Adipocyte (in vitro differentiated cells): ENCODE data around the gene IFT88.

ENCODE experiments used
- DNase-seq: peaks from one replicate; pipeline ENCODE4 v3.0.0-alpha.2; 2015; ENCODE audit warnings: low read depth
- H3K27me3 ChIP-seq: replicated peaks from 2 replicates; pipeline ENCODE4 v1.7.0; 2013; ENCODE audit warnings: mild to moderate bottlenecking, low read length, moderate library complexity; ENCODE audit not compliant: control insufficient read depth, insufficient read depth
- H3K36me3 ChIP-seq: 2 replicates; pipeline ENCODE4 v1.7.0; 2013; ENCODE audit warnings: low read length, mild to moderate bottlenecking, moderate library complexity; ENCODE audit not compliant: control insufficient read depth, insufficient read depth, severe bottlenecking
- H3K4me1 ChIP-seq: 2 replicates; pipeline ENCODE4 v1.7.0; 2013; ENCODE audit warnings: mild to moderate bottlenecking, low read length, moderate library complexity; ENCODE audit not compliant: control insufficient read depth, insufficient read depth
- H3K4me3 ChIP-seq: 2 replicates; pipeline ENCODE4 v1.7.0; 2013; ENCODE audit warnings: mild to moderate bottlenecking, low read length, moderate library complexity
- H3K9ac ChIP-seq: 2 replicates; pipeline ENCODE4 v1.7.0; 2013; ENCODE audit warnings: mild to moderate bottlenecking, low read length, moderate library complexity
- H3K9me3 ChIP-seq: 2 replicates; pipeline ENCODE4 v1.7.0; 2013; ENCODE audit warnings: mild to moderate bottlenecking, low read length, moderate library complexity; ENCODE audit not compliant: control insufficient read depth

The IFT88 gene

DNA sequence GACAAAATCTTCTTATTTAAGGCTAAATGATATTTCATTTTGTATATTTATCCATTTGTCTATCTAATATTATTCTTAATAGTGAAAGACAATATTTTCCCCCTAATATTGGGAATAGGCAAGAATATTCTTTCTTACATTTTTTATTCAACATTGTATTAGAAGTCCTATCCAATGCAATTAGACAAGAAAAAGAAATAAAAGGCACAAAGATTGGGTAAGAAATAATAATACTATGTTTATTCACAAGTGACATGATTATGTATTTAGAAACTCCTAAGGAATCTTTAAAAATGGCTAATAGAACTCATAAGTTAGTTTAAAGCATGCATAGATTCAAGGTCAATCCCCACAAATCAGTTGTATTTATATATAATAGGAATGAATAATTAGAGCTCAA, 30.0 kb upstream of the IFT88 start:
- H3K27me3 ChIP-seq, result no peaks in the 10 kb centered on the region
- no peak overlapping the region for H3K4me3 ChIP-seq
- no peak for DNase-seq
- no peaks in the 10 kb centered on the region for H3K36me3 ChIP-seq
- no peaks in the 10 kb centered on the region for H3K4me1 ChIP-seq
- H3K9me3 ChIP-seq, result peaks cover 9% of the 10 kb centered on the region
- H3K9ac ChIP-seq, result no peak overlapping the region

DNA sequence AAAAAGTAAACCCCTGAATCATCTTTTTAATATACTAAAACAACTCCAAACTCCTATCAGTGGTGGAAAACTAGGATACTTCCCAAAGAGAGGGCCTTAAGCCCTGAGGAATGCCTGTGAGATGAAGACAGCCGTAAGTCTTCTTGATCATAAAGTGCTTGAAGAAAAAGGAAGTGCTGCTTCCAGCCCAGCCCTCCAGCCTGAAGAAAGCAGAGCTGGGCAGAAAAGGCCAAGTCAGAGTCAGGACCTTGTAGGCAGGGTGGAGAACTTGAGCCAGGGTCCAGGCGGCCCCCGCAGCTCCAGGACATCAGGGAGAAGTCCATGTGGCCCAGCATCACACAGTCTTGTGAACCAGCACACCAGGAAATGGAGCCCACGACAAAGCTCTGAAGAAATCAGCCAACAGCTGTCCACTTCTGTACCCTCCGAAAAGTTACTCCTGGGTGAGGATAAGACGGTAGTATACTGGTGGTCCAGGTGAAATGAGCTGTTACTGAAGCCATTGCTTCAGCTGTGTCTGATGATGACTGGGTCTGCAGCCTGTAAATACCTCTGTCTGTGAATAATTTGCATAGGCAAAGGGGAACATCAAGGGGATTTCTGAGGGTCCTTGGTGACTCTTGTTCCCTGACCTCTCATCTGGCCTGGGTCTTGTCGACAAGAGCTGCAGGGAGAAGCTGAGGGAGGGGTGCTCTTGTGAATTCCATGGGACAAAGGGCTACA, 22.6 kb upstream of the IFT88 start:
- H3K4me3 ChIP-seq, result no peak overlapping the region
- no peaks in the 10 kb centered on the region for H3K4me1 ChIP-seq
- no peak for DNase-seq

DNA sequence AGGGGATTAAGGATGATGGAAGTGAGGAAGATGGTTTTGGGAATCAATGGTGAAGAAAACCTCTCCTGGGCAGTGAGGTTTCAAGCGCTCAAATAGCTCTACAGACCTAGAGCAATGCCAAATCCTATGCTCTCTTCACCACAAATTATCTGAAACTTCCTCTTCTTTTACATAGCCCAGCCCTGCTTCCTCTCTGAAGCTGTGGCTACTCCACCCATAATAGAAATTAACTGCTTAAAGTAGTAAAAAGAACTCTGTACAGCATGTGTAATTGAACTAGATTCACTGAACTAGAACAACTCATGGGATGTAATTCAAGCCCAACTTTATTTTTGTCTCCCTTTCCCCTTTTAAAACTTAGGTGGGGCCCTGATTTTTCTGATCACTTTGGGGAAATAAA, 20.4 kb upstream of the IFT88 start:
- no peak for DNase-seq
- no peaks in the 10 kb centered on the region for H3K27me3 ChIP-seq
- H3K9me3 ChIP-seq, result no peaks in the 10 kb centered on the region
- H3K4me3 ChIP-seq, result no peak overlapping the region
- H3K36me3 ChIP-seq, result no peaks in the 10 kb centered on the region
- H3K4me1 ChIP-seq, result no peaks in the 10 kb centered on the region
- no peak overlapping the region for H3K9ac ChIP-seq

More for the DNA sequence above, 22.6 kb upstream of the IFT88 start:
- no peaks in the 10 kb centered on the region for H3K27me3 ChIP-seq
- no peaks in the 10 kb centered on the region for H3K9me3 ChIP-seq
- H3K9ac ChIP-seq, result no peak overlapping the region
- H3K36me3 ChIP-seq, result no peaks in the 10 kb centered on the region

DNA sequence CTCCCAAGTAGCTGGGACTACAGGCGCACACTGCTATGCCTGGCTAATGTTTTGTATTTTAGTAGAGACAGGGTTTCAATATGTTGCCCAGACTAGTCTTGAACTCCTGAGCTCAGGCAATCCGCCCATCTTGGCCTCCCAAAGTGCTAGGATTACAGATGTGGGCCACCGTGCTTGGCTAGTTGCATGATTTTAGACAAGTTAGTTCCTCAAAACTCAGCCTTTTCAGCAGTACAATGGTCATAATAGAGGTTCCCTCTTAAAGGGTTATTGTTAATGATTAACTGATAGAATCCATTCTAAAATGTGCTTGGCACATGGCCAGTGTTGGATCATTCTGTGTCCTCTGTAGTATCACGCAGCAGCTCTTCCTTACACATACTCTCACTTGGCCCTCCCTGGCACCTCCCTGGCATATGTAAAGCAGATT, 19.5 kb upstream of the IFT88 start:
- DNase-seq, result no peak
- H3K36me3 ChIP-seq, result no peaks in the 10 kb centered on the region
- no peaks in the 10 kb centered on the region for H3K27me3 ChIP-seq
- H3K9ac ChIP-seq, result no peak overlapping the region
- H3K9me3 ChIP-seq, result no peaks in the 10 kb centered on the region
- no peak overlapping the region for H3K4me3 ChIP-seq
- H3K4me1 ChIP-seq, result no peaks in the 10 kb centered on the region

DNA sequence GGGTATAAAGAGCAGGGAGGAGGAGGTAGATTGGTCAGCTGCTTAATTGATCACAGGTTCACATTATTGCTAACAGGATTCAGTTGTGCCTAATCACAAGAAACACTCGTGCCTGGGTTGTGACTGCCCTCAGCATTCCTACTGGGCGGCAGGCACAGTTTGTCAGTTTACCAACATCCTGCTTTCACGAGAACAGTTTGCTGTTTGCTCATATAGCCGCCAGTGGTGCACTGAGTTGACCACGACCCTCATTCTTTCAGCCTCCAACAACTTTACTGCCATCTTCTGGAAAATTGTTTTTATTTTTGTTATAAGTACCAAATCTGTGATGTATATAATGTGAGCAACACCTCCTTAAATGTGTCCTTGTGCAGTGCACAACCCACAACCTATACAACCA, 16.2 kb upstream of the IFT88 start:
- H3K27me3 ChIP-seq, result no peaks in the 10 kb centered on the region
- H3K4me1 ChIP-seq, result peaks cover 5% of the 10 kb centered on the region
- H3K9me3 ChIP-seq, result no peaks in the 10 kb centered on the region
- no peak overlapping the region for H3K4me3 ChIP-seq
- no peaks in the 10 kb centered on the region for H3K36me3 ChIP-seq
- no peak overlapping the region for H3K9ac ChIP-seq
- DNase-seq, result no peak

DNA sequence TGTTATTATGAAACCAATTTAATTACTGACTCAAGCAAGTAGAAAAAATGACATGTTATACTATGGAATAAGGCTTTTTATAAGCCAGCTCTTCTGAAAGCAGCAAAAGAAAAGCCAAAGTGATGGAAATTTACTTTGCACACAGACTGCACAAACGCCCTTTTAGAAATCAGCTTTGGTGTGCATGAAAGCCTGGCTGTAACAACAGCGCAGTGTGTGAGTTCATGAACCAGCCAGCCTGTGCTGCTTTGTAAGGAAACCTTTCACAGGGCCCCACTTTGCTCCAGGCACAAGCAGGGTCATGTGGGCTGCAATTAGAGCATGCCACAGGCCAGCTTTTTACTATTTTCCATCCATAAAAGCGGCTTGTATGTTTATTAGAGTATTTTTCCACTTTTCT, 13.6 kb upstream of the IFT88 start:
- Histone ChIP-seq H3K4me3 (no peak overlapping the region), H3K27me3 (no peaks in the 10 kb centered on the region), H3K36me3 (no peaks in the 10 kb centered on the region), H3K9me3 (no peaks in the 10 kb centered on the region), H3K4me1 (peaks cover 5% of the 10 kb centered on the region), H3K9ac (peak overlapping the region; percentile 25)
- peak; percentile 76 for DNase-seq

DNA sequence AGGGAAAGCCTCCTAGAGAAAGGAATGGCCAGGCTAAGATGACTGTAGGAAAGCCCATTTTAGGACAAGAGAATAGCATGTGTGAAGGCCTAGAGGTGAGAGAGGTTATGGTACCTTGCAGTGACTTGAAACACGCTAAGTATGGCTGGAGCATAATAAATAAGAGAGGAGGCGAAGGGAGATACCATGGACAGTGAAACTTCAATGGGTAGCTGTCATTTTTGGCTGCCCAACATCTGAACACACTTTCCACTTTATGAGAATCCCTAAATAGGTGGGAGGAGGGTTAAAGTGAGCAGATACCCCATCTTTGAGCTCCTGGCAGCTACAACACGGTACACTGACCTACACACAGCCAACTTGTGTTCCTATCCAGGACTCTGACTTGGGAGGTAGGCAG, 8.0 kb upstream of the IFT88 start:
- no peaks in the 10 kb centered on the region for H3K9me3 ChIP-seq
- no peaks in the 10 kb centered on the region for H3K36me3 ChIP-seq
- no peak for DNase-seq
- no peaks in the 10 kb centered on the region for H3K4me1 ChIP-seq
- no peaks in the 10 kb centered on the region for H3K27me3 ChIP-seq
- no peak overlapping the region for H3K4me3 ChIP-seq
- H3K9ac ChIP-seq, result no peak overlapping the region

DNA sequence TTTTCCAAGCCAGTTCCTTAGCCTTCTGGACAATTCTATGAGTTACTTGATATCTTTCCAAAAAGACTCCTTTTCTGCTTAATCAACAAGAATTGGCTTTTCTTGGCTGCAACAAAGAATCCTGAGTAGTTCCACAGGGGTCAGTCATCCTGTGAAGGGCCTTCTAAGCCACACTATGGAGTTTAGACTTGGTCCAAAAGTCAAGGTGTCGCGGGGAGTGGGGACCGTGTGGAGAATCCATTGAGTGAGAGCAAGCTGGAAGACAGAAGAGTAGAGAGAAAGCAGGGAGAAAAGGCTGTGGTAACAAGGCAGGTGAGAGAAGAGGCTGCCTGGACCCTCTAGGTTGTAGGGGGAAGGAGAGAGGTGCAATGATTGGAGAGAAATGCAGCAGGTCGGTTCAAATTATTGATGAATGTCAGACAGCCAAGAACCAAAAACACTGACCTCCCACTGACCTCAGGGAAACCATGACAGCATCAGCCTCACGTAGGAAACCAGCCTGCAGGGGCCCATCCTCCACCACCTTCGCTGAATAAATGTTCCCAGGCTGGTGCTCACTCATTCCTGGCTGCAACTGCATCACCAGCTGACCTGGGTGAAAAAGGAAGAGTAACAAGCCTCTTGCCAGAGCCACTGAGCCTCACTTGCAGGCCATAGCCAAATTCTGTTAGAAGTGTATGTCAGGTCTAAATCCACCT, 7.1 kb upstream of the IFT88 start:
- H3K36me3 ChIP-seq, result no peaks in the 10 kb centered on the region
- no peak for DNase-seq

DNA sequence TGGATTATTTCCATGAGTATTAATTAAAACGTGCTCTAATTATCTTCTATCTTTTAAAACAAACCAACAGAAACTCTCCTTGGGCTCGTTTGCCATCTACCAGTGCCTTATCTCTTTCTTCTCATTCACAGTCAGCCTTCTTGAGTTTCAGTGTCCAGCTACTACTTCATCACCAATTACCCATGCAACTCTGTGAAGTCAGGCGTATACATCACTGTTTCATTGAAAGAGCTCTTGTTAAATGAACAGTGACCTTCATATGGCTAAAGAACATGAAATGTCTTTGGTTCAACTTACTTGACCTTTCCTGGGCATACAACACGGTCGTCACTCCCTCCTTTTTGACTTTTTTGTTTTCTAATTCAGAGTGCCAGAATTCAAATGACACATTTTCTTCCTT, 5.2 kb upstream of the IFT88 start:
- no peak overlapping the region for H3K9ac ChIP-seq
- H3K4me3 ChIP-seq, result no peak overlapping the region
- no peak for DNase-seq
- H3K36me3 ChIP-seq, result no peaks in the 10 kb centered on the region
- H3K4me1 ChIP-seq, result peaks cover 3% of the 10 kb centered on the region
- no peaks in the 10 kb centered on the region for H3K27me3 ChIP-seq
- peaks cover 14% of the 10 kb centered on the region for H3K9me3 ChIP-seq

More for the DNA sequence above, 7.1 kb upstream of the IFT88 start:
- no peak overlapping the region for H3K4me3 ChIP-seq
- H3K9me3 ChIP-seq, result peaks cover 4% of the 10 kb centered on the region
- no peaks in the 10 kb centered on the region for H3K27me3 ChIP-seq
- no peaks in the 10 kb centered on the region for H3K4me1 ChIP-seq
- no peak overlapping the region for H3K9ac ChIP-seq

DNA sequence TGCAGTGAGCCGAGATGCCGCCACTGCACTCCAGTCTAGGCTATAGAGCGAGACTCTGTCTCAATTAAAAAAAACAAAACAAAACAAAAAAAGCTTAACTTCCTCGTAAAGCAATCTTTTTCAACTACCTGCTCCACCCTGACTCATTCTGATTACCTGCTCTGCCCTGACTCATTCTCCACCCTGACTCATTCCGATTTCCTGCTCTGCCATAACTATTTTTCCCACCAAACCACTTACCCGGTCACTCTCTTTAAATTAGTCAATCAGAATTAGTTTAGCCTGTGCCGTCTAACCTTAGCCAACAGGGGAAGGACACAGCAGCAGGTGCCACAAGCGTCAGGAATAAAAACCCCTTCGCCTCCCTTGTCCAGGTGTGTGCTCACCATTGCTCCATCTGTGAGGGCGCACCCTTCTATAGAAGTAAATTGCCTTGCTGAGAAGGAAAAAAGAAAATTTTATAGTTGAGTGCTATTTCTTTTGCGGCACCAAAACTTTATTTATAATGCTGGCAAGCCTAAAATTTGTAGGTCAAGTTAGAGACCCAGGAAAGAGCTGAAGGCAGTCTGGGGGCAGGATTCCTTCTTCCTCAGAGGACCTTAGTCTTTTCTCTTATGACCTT, 1.7 kb upstream of the IFT88 start:
- DNase-seq, result no peak

DNA sequence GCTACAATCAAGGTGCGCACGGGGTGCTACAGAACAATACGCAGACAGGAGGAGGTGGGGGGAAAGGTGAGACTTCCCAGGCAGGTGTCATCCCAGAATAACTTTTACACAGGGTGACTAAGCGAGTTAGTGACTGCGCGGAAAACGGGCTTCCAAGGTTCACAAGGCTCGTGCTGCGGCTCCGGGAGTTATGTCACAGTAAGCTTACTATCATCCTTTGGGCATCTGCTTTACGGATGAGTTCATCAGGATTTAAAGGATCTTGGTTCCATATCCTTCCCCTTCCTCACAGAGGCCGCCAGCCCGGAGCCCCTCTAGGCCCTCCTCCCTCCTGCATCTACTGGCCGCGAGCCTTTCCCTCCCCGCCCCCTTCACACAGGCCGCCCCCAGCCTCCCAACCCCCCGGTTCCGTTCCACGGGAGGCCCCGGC, 474 bp upstream of the IFT88 start:
- no peaks in the 10 kb centered on the region for H3K27me3 ChIP-seq
- H3K9ac ChIP-seq, result peak overlapping the region; percentile 88
- H3K4me1 ChIP-seq, result peaks cover 20% of the 10 kb centered on the region
- no peaks in the 10 kb centered on the region for H3K36me3 ChIP-seq
- peak overlapping the region; percentile 86 for H3K4me3 ChIP-seq
- H3K9me3 ChIP-seq, result peaks cover 14% of the 10 kb centered on the region
- no peak for DNase-seq

More for the DNA sequence above, 1.7 kb upstream of the IFT88 start:
- peaks cover 14% of the 10 kb centered on the region for H3K9me3 ChIP-seq
- no peak overlapping the region for H3K4me3 ChIP-seq
- H3K9ac ChIP-seq, result no peak overlapping the region
- no peaks in the 10 kb centered on the region for H3K36me3 ChIP-seq
- peaks cover 17% of the 10 kb centered on the region for H3K4me1 ChIP-seq
- H3K27me3 ChIP-seq, result no peaks in the 10 kb centered on the region
